ENCODE data around the gene OR5H15.
A peak's percentile ranks its signal among the peaks of the same experiment; 100 is the strongest.
"Not testable (repeated sequence)": the region's sequence is repeated elsewhere in the genome, so short reads cannot be mapped to it uniquely, and the experiment has no call there.

The OR5H15 gene

GRCh38 chr3:98166396-98166795 is at the start of gene OR5H15:
Gene OR5H15 (plus strand): TSS chr3:98166696. CDS start chr3:98168700, 2,004 bp downstream.
- DNase-seq, result no peak

DNA sequence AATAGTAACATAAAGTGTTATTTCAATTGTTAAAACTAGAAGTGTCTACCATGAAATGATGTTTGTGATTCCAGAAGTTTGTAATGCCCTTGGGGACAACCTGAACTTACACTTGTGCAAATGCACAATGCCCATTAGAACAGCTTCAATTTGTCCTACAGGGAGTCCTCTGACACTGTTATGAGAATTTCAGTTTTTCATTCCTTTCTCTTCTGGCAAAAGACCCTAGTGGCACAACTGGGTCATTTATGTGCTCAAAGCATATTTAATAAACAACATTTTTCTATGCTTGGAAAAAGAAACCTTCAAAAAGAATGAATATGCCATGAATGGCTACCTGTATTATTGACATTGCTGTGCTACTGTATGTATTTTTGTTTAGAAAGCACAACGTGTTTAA is 36.1 kb upstream of the OR5H15 start, which contains the start of gene OR5H1:
Gene OR5H1, plus strand, starts transcription at position 301 of the 400 bp plus-strand sequence. CDS start 1,977 bp downstream, outside the sequence.
- no peak for DNase-seq

GRCh38 chr3:98136631-98137030 is 29.9 kb upstream of the OR5H15 start:
- no peak for DNase-seq

DNA sequence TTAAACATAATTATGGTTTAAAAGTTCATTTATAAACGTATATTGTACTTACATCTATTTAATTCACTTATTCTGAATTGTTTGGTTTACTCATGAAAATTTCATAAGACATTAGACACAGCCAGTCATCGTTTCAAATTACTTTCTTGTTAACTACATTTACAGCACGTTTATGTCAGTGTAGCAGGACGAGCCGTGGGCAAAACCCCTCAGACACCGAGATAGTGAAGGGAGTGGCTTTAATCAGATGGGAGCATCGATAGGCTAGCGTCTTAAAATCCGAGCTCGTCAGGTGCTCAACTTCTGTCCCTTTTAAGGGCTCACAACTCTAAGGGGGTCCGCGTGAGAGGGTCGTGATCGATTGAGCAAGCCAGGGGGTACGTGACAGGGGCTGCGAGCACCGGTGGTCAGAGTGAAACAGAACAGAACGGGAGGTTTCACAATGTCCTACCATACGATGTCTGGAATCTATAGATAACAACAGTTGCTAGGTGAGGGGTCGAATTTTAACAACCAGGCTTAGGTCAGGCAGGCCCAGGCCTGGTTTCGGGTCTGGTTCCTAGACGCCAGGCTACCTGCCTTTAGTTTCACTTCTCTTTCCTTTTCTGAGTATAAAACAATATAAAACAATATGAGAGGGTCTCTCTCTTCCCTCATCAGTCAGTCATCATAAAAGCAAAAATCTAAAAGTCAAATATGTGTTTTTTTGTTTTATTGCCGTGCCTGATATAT is 28.5 kb upstream of the OR5H15 start:
- not testable (repeated sequence) for DNase-seq

GRCh38 chr3:98140531-98140930 is 26.0 kb upstream of the OR5H15 start:
- no peak for DNase-seq

DNA sequence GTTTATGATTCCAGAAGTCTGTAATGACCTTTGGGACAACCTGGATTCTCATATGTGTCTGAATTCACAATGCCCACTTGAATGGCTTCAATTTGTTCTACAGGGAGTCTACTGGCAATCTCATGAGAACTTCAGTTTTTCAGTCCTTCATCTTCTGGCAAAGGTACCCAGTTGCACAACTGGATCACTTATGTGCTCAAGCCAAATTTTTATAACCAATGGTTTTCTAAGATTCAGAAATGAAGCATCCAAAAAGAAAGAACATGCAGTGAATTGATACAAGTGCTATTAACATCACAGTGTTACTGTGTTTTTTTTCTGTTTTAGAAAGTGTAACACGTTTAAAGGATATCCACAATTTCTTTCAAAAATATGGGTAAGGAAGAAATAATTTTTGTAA is 19.3 kb upstream of the OR5H15 start, which contains the start of gene OR5H14:
Gene OR5H14, plus strand, starts transcription at position 301 of the 400 bp plus-strand sequence. CDS start 1,907 bp downstream, outside the sequence.
- no peak for DNase-seq

- no peak for DNase-seq
Measured at GRCh38 chr3:98148751-98149150, 17.7 kb upstream of the OR5H15 start.

GRCh38 chr3:98149456-98149855 is 17.0 kb upstream of the OR5H15 start:
- DNase-seq, result not testable (repeated sequence)

- DNase-seq, result peak; percentile 22
Measured at GRCh38 chr3:98151241-98151640, 15.3 kb upstream of the OR5H15 start.

GRCh38 chr3:98171071-98171470 is 4.6 kb downstream of the OR5H15 start:
- DNase-seq, result no peak

DNA sequence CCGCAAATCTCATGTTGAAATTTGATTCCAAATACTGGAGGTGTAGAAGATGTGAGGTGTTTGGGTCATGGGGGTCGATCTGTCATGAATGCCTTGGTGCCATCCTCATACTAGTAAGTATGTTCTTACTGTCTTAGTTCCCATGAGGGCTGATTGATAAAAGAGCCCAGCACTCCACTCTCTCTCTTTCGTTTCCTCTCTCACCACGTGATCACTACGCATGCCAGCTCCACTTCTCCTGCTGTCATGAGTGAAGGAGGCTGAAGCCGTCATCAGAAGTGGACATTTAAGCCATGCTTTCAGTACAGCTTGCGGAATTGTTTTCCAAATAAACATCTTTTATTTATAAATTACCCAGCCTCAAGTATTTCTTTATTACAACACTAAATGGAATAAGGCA is 6.1 kb downstream of the OR5H15 start:
- DNase-seq, result peak; percentile 5

GRCh38 chr3:98180319-98180890 is 13.9 kb downstream of the OR5H15 start:
- DNase-seq, result no peak

GRCh38 chr3:98182196-98182595 is 15.7 kb downstream of the OR5H15 start:
- no peak for DNase-seq

DNA sequence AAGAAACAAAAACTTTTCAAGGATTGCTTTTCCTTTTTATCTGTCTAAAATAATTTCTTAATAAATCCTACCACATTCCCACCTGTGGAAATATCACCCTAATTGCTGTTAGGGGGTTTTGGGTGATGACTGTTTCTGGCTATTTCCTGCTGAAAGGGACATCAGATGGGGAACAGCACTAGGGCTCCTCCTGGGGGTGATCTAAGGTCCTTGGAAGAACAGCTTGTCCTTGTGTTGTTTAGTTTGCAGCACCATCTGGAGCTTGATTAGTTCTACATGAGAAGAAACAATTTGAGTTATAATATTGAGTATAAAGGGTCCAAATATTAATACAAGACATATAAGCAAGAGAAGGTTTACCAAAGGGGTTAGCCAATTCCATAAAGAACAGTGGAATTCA is 18.7 kb downstream of the OR5H15 start:
- peak; percentile 6 for DNase-seq

DNA sequence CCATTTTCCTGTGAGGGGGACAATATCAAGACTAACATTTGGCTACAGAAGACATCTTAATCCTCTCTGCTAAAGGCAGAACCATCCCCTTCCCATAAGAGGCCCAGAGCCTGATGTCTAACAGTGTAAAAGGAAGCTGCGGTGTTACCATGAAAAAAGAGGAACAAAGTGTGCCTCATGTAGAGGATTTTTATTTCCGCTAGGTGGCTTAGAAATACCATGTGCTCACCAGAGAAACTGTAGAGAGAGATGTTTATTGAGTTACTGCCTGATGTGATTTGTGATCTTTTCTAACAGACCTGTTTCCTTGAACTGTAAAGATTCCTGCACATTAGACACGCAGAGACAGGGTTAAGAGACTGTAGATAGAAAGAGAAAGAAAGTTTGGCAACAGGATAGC is 22.0 kb downstream of the OR5H15 start:
- DNase-seq, result peak; percentile 9

DNA sequence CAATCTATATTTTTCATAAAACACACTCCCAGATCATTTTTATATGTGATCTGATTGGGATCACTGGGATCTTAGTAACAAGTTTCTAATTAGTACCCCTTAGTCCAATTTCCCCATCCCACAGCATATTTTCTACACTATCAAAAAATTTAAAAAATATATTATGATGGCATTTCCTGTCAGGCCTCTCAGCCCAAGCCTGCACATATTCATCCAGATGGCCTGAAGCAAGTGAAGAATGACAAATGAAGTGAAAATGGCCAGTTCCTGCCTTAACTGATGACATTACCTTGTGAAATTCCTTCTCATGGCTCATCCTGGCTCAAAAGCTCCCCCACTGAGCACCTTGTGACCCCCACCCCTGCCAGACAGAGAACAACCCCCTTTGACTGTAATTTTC is 24.4 kb downstream of the OR5H15 start:
- not testable (repeated sequence) for DNase-seq

- DNase-seq, result not testable (repeated sequence)
Measured at GRCh38 chr3:98196293-98196692, 29.8 kb downstream of the OR5H15 start.

GRCh38 chr3:98199020-98199419 is 32.5 kb downstream of the OR5H15 start:
- no peak for DNase-seq

DNA sequence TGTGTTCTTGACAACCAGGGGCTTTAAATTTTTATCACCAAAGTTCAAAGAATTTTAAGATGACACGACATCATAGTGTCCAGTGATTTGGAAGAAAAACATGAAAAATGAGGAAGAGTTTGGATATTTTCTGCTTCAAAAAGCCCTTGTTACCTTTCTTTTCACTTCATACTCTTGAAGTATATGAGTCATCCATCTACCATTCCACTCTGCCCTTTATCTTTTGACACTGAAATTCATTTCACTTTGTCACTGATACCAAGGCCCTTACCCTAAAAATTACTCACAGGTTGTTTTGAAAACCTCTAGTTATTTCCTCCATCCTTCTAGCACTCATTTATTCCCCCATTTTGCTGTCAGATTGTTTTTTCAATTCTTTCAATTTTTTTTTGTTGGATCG is 42.7 kb downstream of the OR5H15 start:
- DNase-seq, result no peak

DNA sequence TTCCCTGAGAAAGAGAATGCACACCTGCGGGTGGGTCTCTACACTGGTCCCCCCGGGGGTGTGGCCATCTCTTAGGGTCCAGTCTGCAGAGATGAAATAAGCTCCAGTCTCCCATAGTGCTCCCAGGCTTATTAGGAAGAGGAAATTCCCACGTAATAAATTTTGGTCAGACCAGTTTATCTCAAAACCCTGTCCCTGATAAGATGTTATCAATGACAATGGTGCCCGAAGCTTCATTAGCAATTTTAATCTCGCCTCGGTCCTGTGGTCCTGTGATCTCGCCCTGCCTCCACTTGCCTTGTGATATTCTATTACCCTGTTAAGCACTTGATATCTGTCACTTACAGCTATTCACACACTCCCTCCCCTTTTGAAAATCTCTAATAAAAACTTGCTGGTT is 46.8 kb downstream of the OR5H15 start:
- DNase-seq, result no peak

- no peak for DNase-seq
Measured at GRCh38 chr3:98215051-98215450, 48.6 kb downstream of the OR5H15 start.

All from EL (cell line).